Measurements from ENCODE around the gene BTBD17.
"Not testable (repeated sequence)": the region's sequence is repeated elsewhere in the genome, so short reads cannot be mapped to it uniquely, and the experiment has no call there.

The BTBD17 gene

GRCh38 chr17:74407384-74407783 lies 45.7 kb upstream of the BTBD17 start:
- TF ChIP-seq CTCF (IDR thresholded peaks at IDR 0.05), result no peak
- Histone ChIP-seq H3K9me3 (ENCODE audit: control insufficient read depth, low read length) (no peaks in the 10 kb centered on the region), H3K36me3 (ENCODE audit: control insufficient read depth, insufficient read depth, low read length) (no peaks in the 10 kb centered on the region), H3K27me3 (ENCODE audit: control insufficient read depth, insufficient read depth, low read length) (no peaks in the 10 kb centered on the region), H3K4me2 (ENCODE audit: low read length) (no peak overlapping the region), H3K27ac (no peak overlapping the region), H3K4me1 (peaks cover 4% of the 10 kb centered on the region), H3K9ac (no peak overlapping the region), H3K79me2 (no peaks in the 10 kb centered on the region), H3K4me3 (ENCODE audit: low read depth, low read length) (no peak overlapping the region), H2AFZ (no peak overlapping the region)

GRCh38 chr17:74405311-74405710 lies 43.6 kb upstream of the BTBD17 start:
- not testable (repeated sequence) for H3K27ac ChIP-seq; H3K9me3 ChIP-seq (ENCODE audit: control insufficient read depth, low read length); H3K4me3 ChIP-seq (ENCODE audit: low read depth, low read length); H3K4me1 ChIP-seq; H3K4me2 ChIP-seq (ENCODE audit: low read length); H3K36me3 ChIP-seq (ENCODE audit: control insufficient read depth, insufficient read depth, low read length); H3K27me3 ChIP-seq (ENCODE audit: control insufficient read depth, insufficient read depth, low read length); H3K79me2 ChIP-seq; H2AFZ ChIP-seq; H3K9ac ChIP-seq

- H3K4me2 ChIP-seq (ENCODE audit: low read length), result no peak overlapping the region
- peaks cover 4% of the 10 kb centered on the region for H3K4me1 ChIP-seq
- H3K27ac ChIP-seq, result no peak overlapping the region
- no peaks in the 10 kb centered on the region for H3K27me3 ChIP-seq (ENCODE audit: control insufficient read depth, insufficient read depth, low read length)
- no peak overlapping the region for H3K9ac ChIP-seq
- H3K9me3 ChIP-seq (ENCODE audit: control insufficient read depth, low read length), result no peaks in the 10 kb centered on the region
- H2AFZ ChIP-seq, result no peak overlapping the region
- TF ChIP-seq CTCF (IDR thresholded peaks at IDR 0.05), result no peak
- H3K79me2 ChIP-seq, result no peaks in the 10 kb centered on the region
- no peaks in the 10 kb centered on the region for H3K36me3 ChIP-seq (ENCODE audit: control insufficient read depth, insufficient read depth, low read length)
- no peak overlapping the region for H3K4me3 ChIP-seq (ENCODE audit: low read depth, low read length)
Measured at GRCh38 chr17:74404789-74405188, 43.1 kb upstream of the BTBD17 start.

GRCh38 chr17:74404218-74404617 lies 42.5 kb upstream of the BTBD17 start:
- no peak overlapping the region for H3K27ac ChIP-seq
- no peaks in the 10 kb centered on the region for H3K79me2 ChIP-seq
- H3K27me3 ChIP-seq (ENCODE audit: control insufficient read depth, insufficient read depth, low read length), result no peaks in the 10 kb centered on the region
- H3K36me3 ChIP-seq (ENCODE audit: control insufficient read depth, insufficient read depth, low read length), result no peaks in the 10 kb centered on the region
- no peaks in the 10 kb centered on the region for H3K9me3 ChIP-seq (ENCODE audit: control insufficient read depth, low read length)
- peaks cover 4% of the 10 kb centered on the region for H3K4me1 ChIP-seq
- no peak overlapping the region for H3K4me3 ChIP-seq (ENCODE audit: low read depth, low read length)
- no peak overlapping the region for H3K4me2 ChIP-seq (ENCODE audit: low read length)
- H3K9ac ChIP-seq, result no peak overlapping the region
- H2AFZ ChIP-seq, result no peak overlapping the region
- no peak for TF ChIP-seq CTCF (IDR thresholded peaks at IDR 0.05)

GRCh38 chr17:74403512-74404137 lies 42.0 kb upstream of the BTBD17 start:
- Histone ChIP-seq H3K79me2 (no peaks in the 10 kb centered on the region), H3K27ac (no peak overlapping the region), H3K9me3 (ENCODE audit: control insufficient read depth, low read length) (no peaks in the 10 kb centered on the region), H3K4me2 (ENCODE audit: low read length) (no peak overlapping the region), H2AFZ (peak overlapping the region; percentile 38), H3K4me1 (peaks cover 4% of the 10 kb centered on the region), H3K36me3 (ENCODE audit: control insufficient read depth, insufficient read depth, low read length) (no peaks in the 10 kb centered on the region), H3K4me3 (ENCODE audit: low read depth, low read length) (no peak overlapping the region), H3K27me3 (ENCODE audit: control insufficient read depth, insufficient read depth, low read length) (no peaks in the 10 kb centered on the region), H3K9ac (no peak overlapping the region)
- no peak for TF ChIP-seq CTCF (IDR thresholded peaks at IDR 0.05)

Data from parathyroid adenoma (tissue), 2 donors.